Heart right ventricle (tissue), 16 donors: ENCODE measurements around the gene CCL25. TPM values are rescaled to one million over a fixed set of nuclear protein-coding genes. Genes with fewer than 3 reads are reported as not detected.

ENCODE experiments used
- ATAC-seq, 8 donors: fragments of 200-7000 bp; cut with Tn5 transposase; one replicate each; pipeline ENCODE4 v1.9.1; 2020; ENCODE audit warnings: mild to moderate bottlenecking in 8 of 8, moderate library complexity in 8 of 8, moderate number of reproducible peaks in 1 of 8
- DNase-seq, 2 donors: peaks; one replicate each; pipeline ENCODE4 v3.0.0-alpha.2; 2020
- H3K27ac ChIP-seq, 10 donors: fragments of 200-600 bp; sonication (generic) in 2 of 10; one replicate each; pipeline versions ENCODE4 v1.5.0 to v1.8.0; 2020 to 2022; ENCODE audit warnings: mild to moderate bottlenecking in 3 of 10
- H3K27me3 ChIP-seq, 7 donors: fragments of 200-600 bp; one replicate each; pipeline ENCODE4 v1.8.0; 2021 to 2022; ENCODE audit warnings: mild to moderate bottlenecking in 2 of 7
- H3K36me3 ChIP-seq, 9 donors: fragments of 200-600 bp; sonication (generic) in 1 of 9; one replicate each; pipeline versions ENCODE4 v1.5.0 to v1.8.0; 2020 to 2022; ENCODE audit warnings: mild to moderate bottlenecking in 2 of 9
- H3K4me1 ChIP-seq, 9 donors: fragments of 200-600 bp; sonication (generic) in 1 of 9; one replicate each; pipeline versions ENCODE4 v1.5.0 to v1.8.0; 2020 to 2022; ENCODE audit warnings: mild to moderate bottlenecking in 4 of 9
- H3K4me3 ChIP-seq, 10 donors: fragments of 200-600 bp; sonication (generic) in 2 of 10; one replicate each; pipeline versions ENCODE4 v1.5.0 to v1.8.0; 2020 to 2022; ENCODE audit warnings: mild to moderate bottlenecking in 7 of 10, moderate library complexity in 2 of 10
- H3K9me3 ChIP-seq, 11 donors: fragments of 200-600 bp in 10 of 11; sonication (generic) in 2 of 11; one replicate each; pipeline versions ENCODE4 v1.5.0 to v1.8.0; 2013 to 2022; ENCODE audit warnings: mild to moderate bottlenecking in 2 of 11, control low read depth in 1 of 11, moderate library complexity in 1 of 11
- CTCF ChIP-seq, 9 donors: fragments of 200-600 bp; sonication (generic) in 2 of 9; IDR thresholded peaks; one replicate each; pipeline versions ENCODE4 v1.5.0 to v1.8.0; 2021 to 2022; ENCODE audit warnings: antibody characterized with exemption in 9 of 9, mild to moderate bottlenecking in 5 of 9, moderate library complexity in 1 of 9
- WGBS, 2 donors: extraction: QIAGEN DNeasy Blood & Tissue Kit; methylation state at CpG; one replicate each; pipeline ENCODE4 v1.1.7; 2013; ENCODE audit warnings: inconsistent platforms in 1 of 2; 5-methylcytosine and 5-hydroxymethylcytosine counted together
- intact Hi-C, 10 donors: fragments of 100-400 bp; cut with DNase I; formaldehyde crosslinking; loops; one replicate each; pipeline versions ENCODE4 v1.11.1 to v1.14.2; 2022
- polyA plus RNA-seq, 2 donors: library from polyadenylated mRNA; stranded (reverse); fragments of 200-250 nt; gene quantifications; one replicate each; pipeline ENCODE4 v1.2.3, GENCODE V29; 2013
- total RNA-seq, 10 donors: library from RNA; stranded (reverse); fragmentation: NEBNext Ultra II Directional in 3 of 10; extraction: Animal tissue kit (Norgen Biotek cat#: 25700) in 3 of 10; gene quantifications; one replicate each; pipeline versions ENCODE4 v1.2.1 to v1.2.4, GENCODE V29; 2021 to 2023
- donor health status: Arrhythmogenic right ventricular cardiomyopathy.
- donor health status: ischemic (EF 13 %, LVEDD 7.1; RV severe dilation, severe dysfunction).
- donor health status: healthy with polysubstance abuse.
- donor health status: DM: no; HTN: yes; CAD: no.
- donor health status: DM: no; HTN: no; CAD: no.
- donor health status: ischemic (EF 25% LVEDD 6.9; RV normal size, moderate dysfunction).
- donor health status: ischemic (EF 25% LVEDD 5.7; RV mildly dilated, moderate dysfunction).
- donor health status: healthy.
- donor health status: DM: yes; HTN: yes; CAD: no.
- donor health status: Ischemic cardiomyopathy.
- donor health status: ischemic (EF 35%, LVEDD 5.7; RV mildly dilated, moderate dysfunction).
- donor health status: nonischemic (EF 11% LVEDD 7.7; RV severe dilation, severe dysfunction).
- donor health status: DM: yes; HTN: yes; CAD: no.
- donor health status: PGD.
- donor health status: ischemic (EF 29% LVEDD 5.4; RV normal size, mild dysfunction).
- donor health status: nonischemic (EF 23%, LVEDD 6.1; RV moderate dilation, normal function).

CCL25 gene
- total and polyA plus RNA-seq, 12 donors: not detected

DNA sequence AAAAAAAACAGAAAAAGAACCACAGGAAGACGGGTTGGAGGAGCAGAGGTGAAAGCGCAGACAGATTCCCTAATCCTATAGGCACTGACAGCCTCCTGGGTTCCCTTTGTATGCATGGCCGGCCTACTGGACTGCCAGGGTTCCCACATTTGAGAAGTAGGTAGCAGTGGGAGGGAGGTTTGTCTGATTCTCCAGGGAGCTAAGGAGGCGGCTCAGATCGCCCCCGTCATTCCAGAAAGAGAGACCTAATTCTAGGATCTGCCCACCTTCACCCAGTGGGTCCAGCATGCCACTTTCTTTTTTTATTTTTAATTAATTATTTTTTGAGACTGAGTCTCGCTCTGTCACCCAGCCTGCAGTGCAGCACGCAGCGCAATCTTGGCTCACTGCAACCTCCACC, 9.7 kb upstream of the CCL25 start:
- peaks cover 0 to 20% (median 5%) of the 10 kb centered on the region in 7 donors for H3K27me3 ChIP-seq
- 86 to 88% methylated on average over 9 of the region's 9 CpGs for WGBS, 2 donors
- H3K27ac ChIP-seq: no peak overlapping the region

GRCh38 chr19:8044018-8044417, 8.5 kb upstream of the CCL25 start:
- intact Hi-C loops: no loop called here

More for the DNA sequence above, 9.7 kb upstream of the CCL25 start:
- Histone ChIP-seq H3K36me3 (no peaks in the 10 kb centered on the region), H3K4me3 (no peak overlapping the region), H3K9me3 (no peaks in the 10 kb centered on the region), H3K4me1 (no peaks in the 10 kb centered on the region)
- intact Hi-C loops: no loop called here
- ATAC-seq (no peak), DNase-seq (no peak)
- no peak for TF ChIP-seq CTCF (IDR thresholded peaks at IDR 0.05)

DNA sequence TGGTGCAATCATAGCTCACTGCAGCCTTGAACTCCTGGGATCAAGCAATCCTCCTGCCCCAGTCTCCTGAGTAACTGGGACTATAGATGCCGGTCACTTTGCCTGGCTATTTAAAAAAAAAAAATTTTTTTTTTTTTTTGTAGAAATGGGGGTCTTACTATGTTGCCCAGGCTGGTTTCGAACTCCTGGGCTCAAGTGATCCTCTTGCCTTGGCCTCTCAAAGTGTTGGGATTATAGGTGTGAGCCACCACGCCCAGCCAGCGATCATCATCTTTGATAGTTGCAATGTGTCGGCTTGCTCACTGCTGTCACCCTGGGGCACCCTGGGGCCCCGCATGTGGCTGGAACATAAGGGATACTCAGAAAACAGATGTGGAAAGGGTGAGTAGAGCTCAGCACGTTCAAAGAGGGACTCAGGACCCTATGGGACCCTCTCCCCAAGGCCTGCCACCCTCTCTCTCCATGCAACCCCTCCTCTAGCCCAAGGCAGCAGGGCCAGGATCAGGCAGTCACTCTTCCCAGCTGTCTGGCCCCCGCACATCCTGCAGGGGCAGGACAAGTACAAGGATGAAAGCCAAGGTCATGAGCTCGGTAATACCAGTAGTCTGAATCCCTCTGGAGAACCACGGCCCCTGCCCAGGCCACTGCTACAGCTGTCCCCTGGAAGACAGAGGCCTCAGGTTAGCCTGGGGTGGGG, 6.5 kb upstream of the CCL25 start:
- no peak for ATAC-seq
- 62 to 64% methylated on average over 10 of the region's 10 CpGs for WGBS, 2 donors

More at GRCh38 chr19:8044018-8044417, 8.5 kb upstream of the CCL25 start:
- Histone ChIP-seq H3K27ac (no peak overlapping the region), H3K9me3 (no peaks in the 10 kb centered on the region), H3K4me1 (no peaks in the 10 kb centered on the region), H3K36me3 (no peaks in the 10 kb centered on the region), H3K4me3 (no peak overlapping the region), H3K27me3 (peaks cover 0 to 26% (median 5%) of the 10 kb centered on the region in 7 donors)
- no peak for TF ChIP-seq CTCF (IDR thresholded peaks at IDR 0.05)
- DNase-seq: no peak
- no peak for ATAC-seq
- 78 to 80% methylated on average over 10 of the region's 10 CpGs for WGBS, 2 donors

DNA sequence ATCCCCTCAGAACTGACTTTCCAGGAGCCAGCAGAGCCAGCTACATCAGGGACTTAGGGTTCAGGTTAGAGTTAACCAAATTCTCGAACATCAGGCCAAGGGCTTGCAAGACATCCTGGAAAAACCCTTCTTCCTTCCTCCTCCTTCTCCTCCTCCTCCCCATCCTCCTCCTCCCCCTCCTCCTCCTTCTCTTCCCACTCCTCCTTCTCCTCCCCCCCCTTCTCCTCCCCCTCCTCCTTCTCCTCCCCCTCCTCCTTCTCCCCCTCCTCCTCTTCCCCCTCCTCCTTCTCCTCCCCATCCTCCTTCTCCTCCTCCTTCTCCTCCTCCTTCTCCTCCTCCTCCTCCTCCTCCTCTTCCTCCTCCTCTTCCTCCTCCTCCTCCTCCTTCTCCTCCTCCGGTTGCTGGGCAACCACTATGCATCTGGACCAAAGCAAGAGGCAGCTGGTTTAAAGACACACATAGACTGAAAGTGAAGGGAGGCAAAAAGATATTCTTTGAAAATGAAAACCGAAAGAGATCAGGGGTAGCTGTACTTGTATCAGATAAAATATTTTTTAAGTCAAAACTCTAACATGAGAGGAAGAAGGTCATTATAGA, 5.9 kb upstream of the CCL25 start:
- WGBS, 2 donors: 50 to 58% methylated on average over 2 to 3 of the region's 3 CpGs
- intact Hi-C loops: no loop called here
- TF ChIP-seq CTCF (IDR thresholded peaks at IDR 0.05): no peak
- Histone ChIP-seq H3K27ac (no peak overlapping the region), H3K36me3 (no peaks in the 10 kb centered on the region), H3K4me1 (peaks cover 0 to 14% (median 5%) of the 10 kb centered on the region in 9 donors), H3K27me3 (peaks cover 0 to 45% (median 20%) of the 10 kb centered on the region in 7 donors), H3K4me3 (no peak overlapping the region), H3K9me3 (no peaks in the 10 kb centered on the region)
- DNase-seq: no peak
- no peak for ATAC-seq

More for the DNA sequence above, 6.5 kb upstream of the CCL25 start:
- intact Hi-C loops: no loop called here
- H3K4me1 ChIP-seq: peaks cover 0 to 12% (median 5%) of the 10 kb centered on the region in 9 donors
- no peak overlapping the region for H3K27ac ChIP-seq
- TF ChIP-seq CTCF (IDR thresholded peaks at IDR 0.05): no peak
- H3K4me3 ChIP-seq: no peak overlapping the region
- peaks cover 0 to 43% (median 21%) of the 10 kb centered on the region in 7 donors for H3K27me3 ChIP-seq
- no peak for DNase-seq
- H3K9me3 ChIP-seq: no peaks in the 10 kb centered on the region
- no peaks in the 10 kb centered on the region for H3K36me3 ChIP-seq
